Erythroblast (primary cell): ENCODE data around the gene RNF223.

Experiments used
- GATA1 ChIP-seq: IDR thresholded peaks from 2 replicates; pipeline ENCODE4 v1.6.1; 2011; ENCODE audit warnings: low read depth, mild to moderate bottlenecking, control low read depth, low read length, moderate library complexity
- POLR2A ChIP-seq: IDR thresholded peaks from 2 replicates; pipeline ENCODE4 v1.6.1; 2011; ENCODE audit warnings: mild to moderate bottlenecking, low read length

GRCh38 chr1:1085171-1085841 is 11.2 kb upstream of the RNF223 start:
- no peak for TF ChIP-seq POLR2A
- TF ChIP-seq GATA1 = no peak
